ENCODE measurements around the gene IL3.

IL3 gene

DNA sequence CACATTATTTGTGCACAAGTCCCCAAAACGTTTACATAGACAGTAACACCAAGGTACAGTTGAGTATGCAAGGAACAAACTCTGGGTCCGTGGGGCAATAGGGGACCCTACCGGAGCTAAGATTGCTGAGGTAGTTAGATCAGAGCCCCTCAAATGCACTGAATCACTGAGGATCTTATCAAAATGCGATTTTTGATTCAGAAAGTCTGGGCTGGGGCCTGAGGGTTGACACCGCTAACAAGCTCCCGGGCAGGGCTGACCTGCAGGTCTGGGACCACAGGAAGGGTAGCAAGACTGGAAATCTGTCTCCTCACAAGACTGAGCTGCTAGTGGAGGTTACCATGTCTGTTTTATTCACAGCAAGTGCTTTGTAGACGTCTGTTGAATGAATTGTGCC is 1.8 kb upstream of the IL3 start:
- H3K27ac ChIP-seq (ENCODE audit: low read depth, low read length), result no peak overlapping the region
- H3K36me3 ChIP-seq (ENCODE audit: insufficient read depth, low read length), result no peaks in the 10 kb centered on the region
- H3K79me2 ChIP-seq (ENCODE audit: control insufficient read depth, insufficient read depth, low read length, unreplicated experiment), result no peaks in the 10 kb centered on the region
- H2AFZ ChIP-seq (ENCODE audit: low read length, unreplicated experiment), result no peak overlapping the region
- H3K4me1 ChIP-seq (ENCODE audit: control insufficient read depth, insufficient read depth, low read length, unreplicated experiment), result no peaks in the 10 kb centered on the region
- no peak overlapping the region for H3K4me3 ChIP-seq (ENCODE audit: low read depth, low read length)
- H3K27me3 ChIP-seq (ENCODE audit: insufficient read depth, low read length), result no peaks in the 10 kb centered on the region

DNA sequence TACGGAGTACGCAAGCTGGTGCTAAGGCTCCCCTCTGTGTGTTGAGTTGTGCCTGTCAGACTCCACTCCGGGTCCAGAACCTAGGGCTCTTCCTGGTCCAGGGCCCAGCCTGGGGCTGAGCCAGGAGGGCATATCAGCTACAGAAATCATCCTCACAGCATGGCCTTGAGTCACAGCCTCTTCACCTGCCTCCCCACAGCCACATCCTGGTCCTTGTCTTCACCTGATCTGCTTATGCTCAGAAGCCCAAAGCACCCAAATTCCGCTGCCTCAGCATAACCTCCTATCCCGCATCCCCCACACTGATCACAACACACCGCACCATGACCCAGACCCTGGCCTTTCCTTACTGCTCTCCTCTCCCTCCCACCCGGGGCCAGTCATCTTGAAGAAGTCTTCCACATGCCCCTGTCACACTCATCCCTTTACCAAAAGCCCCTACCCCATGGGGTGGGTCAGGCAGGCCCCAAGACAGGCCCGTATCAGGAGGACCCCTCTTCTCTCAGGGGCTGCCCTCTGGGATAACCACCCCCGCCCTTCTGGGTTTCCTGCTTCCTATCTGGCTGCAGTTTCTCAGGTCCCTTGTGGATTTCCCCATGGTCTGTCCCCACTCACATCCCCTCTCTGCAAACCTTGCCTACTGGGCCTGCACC is 1.3 kb upstream of the IL3 start:
- Histone ChIP-seq H3K79me2 (ENCODE audit: control insufficient read depth, insufficient read depth, low read length, unreplicated experiment) (no peaks in the 10 kb centered on the region), H3K4me3 (ENCODE audit: low read depth, low read length) (no peak overlapping the region), H3K27ac (ENCODE audit: low read depth, low read length) (no peak overlapping the region), H3K27me3 (ENCODE audit: insufficient read depth, low read length) (no peaks in the 10 kb centered on the region), H3K36me3 (ENCODE audit: insufficient read depth, low read length) (no peaks in the 10 kb centered on the region), H2AFZ (ENCODE audit: low read length, unreplicated experiment) (no peak overlapping the region), H3K4me1 (ENCODE audit: control insufficient read depth, insufficient read depth, low read length, unreplicated experiment) (no peaks in the 10 kb centered on the region)

DNA sequence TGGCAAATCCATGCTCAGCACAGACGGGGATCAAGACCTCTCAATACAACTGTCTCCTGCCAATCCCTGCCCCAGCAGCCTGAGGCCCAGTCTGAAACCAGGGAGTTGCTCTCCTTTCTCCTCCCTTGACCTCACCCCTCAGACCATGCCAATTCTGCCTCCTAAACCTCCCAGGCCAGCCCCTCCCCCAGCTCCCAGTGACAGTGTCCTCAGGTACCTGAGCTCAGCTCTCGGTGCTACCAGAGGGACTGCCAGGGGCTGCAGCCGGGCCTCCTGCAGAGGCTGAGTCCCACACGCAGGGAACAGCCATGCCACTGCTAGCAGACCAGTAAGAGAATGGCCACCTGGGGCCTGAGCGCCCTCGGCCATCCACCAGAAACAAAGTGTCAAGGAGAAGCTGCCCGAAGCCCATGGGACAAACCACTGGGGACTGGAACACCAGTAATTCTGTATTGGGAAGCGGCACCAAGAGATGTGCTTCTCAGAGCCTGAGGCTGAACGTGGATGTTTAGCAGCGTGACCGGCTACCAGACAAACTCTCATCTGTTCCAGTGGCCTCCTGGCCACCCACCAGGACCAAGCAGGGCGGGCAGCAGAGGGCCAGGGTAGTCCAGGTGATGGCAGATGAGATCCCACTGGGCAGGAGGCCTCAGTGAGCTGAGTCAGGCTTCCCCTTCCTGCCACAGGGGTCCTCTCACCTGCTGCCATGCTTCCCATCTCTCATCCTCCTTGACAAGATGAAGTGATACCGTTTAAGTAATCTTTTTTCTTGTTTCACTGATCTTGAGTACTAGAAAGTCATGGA is 557 bp upstream of the IL3 start:
- Histone ChIP-seq H3K36me3 (ENCODE audit: insufficient read depth, low read length) (no peaks in the 10 kb centered on the region), H3K27ac (ENCODE audit: low read depth, low read length) (no peak overlapping the region), H3K79me2 (ENCODE audit: control insufficient read depth, insufficient read depth, low read length, unreplicated experiment) (no peaks in the 10 kb centered on the region), H3K4me1 (ENCODE audit: control insufficient read depth, insufficient read depth, low read length, unreplicated experiment) (peaks cover 2% of the 10 kb centered on the region), H3K27me3 (ENCODE audit: insufficient read depth, low read length) (no peaks in the 10 kb centered on the region), H3K4me3 (ENCODE audit: low read depth, low read length) (no peak overlapping the region), H2AFZ (ENCODE audit: low read length, unreplicated experiment) (no peak overlapping the region)

DNA sequence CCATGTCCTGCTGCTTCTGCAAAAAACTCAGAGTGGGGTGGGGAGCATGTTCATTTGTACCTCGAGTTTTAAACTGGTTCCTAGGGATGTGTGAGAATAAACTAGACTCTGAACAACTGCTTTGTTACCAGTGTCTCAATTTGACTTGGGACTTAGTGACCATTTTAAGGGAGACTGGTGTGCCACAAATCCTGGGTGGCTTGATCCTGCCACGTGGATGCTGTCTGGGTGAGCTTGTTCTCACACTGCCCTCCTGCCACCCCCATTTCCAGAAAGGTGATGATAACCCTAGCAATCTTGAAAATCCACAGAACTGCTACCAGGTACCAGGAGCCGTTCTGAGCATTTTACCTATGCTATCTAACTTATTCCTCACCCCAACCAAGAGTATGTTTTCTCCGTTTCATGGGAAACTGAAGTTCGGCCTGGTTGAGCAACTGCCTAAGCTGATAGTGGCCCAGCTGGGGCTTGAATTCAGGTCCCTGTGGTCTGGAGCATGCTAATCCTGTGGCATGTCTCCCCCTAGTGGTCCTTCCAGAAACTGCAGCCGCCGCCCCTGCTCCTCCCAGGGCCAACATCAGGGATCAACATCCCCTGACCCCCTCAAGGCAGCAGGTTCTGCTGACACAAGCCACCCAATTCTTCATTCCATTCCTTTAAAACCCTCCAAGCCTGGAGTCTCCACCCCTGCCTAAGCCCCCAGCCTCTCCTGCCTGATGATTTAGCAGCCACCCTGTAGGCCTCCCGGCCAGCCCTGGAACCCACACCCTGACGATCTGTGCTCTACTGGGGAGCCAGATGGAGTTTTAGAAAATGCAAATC is 2.8 kb downstream of the IL3 start:
- no peak overlapping the region for H3K27ac ChIP-seq (ENCODE audit: low read depth, low read length)

DNA sequence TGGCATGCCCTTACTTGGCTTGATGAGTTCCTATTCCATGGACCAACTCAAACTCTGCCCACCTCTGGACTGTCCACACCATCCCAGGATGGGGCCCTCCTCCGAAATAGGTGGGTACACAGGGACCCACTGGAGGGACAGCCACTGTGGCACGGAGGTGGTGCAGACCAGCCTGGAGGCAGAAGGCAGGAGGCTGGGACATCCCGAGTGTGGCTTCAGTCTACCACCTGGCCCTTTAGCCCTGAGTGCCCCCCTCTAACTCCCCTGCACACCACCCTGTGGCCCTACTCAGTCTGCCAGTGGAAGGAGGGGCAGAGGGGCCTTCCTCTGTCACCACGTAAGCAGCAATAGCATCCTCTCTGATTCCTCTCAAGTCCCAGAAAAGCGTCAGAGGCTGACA is 3.7 kb downstream of the IL3 start:
- no peak overlapping the region for H3K27ac ChIP-seq (ENCODE audit: low read depth, low read length)
- no peak overlapping the region for H2AFZ ChIP-seq (ENCODE audit: low read length, unreplicated experiment)
- no peaks in the 10 kb centered on the region for H3K36me3 ChIP-seq (ENCODE audit: insufficient read depth, low read length)
- no peaks in the 10 kb centered on the region for H3K27me3 ChIP-seq (ENCODE audit: insufficient read depth, low read length)
- no peaks in the 10 kb centered on the region for H3K79me2 ChIP-seq (ENCODE audit: control insufficient read depth, insufficient read depth, low read length, unreplicated experiment)
- peaks cover 5% of the 10 kb centered on the region for H3K4me1 ChIP-seq (ENCODE audit: control insufficient read depth, insufficient read depth, low read length, unreplicated experiment)
- no peak overlapping the region for H3K4me3 ChIP-seq (ENCODE audit: low read depth, low read length)

More for the DNA sequence above, 2.8 kb downstream of the IL3 start:
- H3K4me3 ChIP-seq (ENCODE audit: low read depth, low read length), result no peak overlapping the region
- H3K4me1 ChIP-seq (ENCODE audit: control insufficient read depth, insufficient read depth, low read length, unreplicated experiment), result peaks cover 5% of the 10 kb centered on the region
- H2AFZ ChIP-seq (ENCODE audit: low read length, unreplicated experiment), result peak overlapping the region; percentile 39
- no peaks in the 10 kb centered on the region for H3K79me2 ChIP-seq (ENCODE audit: control insufficient read depth, insufficient read depth, low read length, unreplicated experiment)
- H3K36me3 ChIP-seq (ENCODE audit: insufficient read depth, low read length), result no peaks in the 10 kb centered on the region
- H3K27me3 ChIP-seq (ENCODE audit: insufficient read depth, low read length), result no peaks in the 10 kb centered on the region

DNA sequence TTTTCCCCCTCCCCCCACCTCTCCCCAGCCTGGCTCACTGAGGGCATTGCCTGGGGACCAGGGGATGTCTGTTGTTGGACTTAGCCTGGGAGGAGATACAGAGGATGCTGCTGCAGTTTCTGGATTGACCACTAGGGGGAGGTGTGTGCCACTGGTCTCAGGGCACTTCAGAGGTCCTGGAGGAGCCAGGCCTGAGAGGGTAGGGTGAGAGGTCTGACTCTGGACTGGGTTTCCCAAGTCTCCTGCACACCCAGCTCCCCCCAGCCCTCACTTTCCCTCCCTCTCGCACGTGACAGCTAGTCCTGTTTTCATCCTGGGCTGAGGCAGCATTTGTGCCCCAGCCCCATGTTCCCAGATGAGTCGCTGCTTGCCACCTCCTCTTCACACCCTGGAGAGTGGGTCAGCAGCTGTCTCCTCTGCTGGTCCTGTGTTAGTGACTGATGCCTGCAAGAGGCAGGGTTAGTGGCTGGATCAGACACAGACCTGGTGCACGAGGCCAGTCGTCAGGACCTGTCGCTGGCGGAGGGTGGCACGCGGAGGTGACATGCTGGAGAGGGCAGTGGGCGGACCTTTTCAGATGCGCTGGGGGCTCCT is 4.4 kb downstream of the IL3 start:
- H3K4me3 ChIP-seq (ENCODE audit: low read depth, low read length), result no peak overlapping the region
- peaks cover 5% of the 10 kb centered on the region for H3K4me1 ChIP-seq (ENCODE audit: control insufficient read depth, insufficient read depth, low read length, unreplicated experiment)
- no peaks in the 10 kb centered on the region for H3K36me3 ChIP-seq (ENCODE audit: insufficient read depth, low read length)
- no peaks in the 10 kb centered on the region for H3K79me2 ChIP-seq (ENCODE audit: control insufficient read depth, insufficient read depth, low read length, unreplicated experiment)
- no peak overlapping the region for H2AFZ ChIP-seq (ENCODE audit: low read length, unreplicated experiment)
- H3K27ac ChIP-seq (ENCODE audit: low read depth, low read length), result no peak overlapping the region
- H3K27me3 ChIP-seq (ENCODE audit: insufficient read depth, low read length), result no peaks in the 10 kb centered on the region

DNA sequence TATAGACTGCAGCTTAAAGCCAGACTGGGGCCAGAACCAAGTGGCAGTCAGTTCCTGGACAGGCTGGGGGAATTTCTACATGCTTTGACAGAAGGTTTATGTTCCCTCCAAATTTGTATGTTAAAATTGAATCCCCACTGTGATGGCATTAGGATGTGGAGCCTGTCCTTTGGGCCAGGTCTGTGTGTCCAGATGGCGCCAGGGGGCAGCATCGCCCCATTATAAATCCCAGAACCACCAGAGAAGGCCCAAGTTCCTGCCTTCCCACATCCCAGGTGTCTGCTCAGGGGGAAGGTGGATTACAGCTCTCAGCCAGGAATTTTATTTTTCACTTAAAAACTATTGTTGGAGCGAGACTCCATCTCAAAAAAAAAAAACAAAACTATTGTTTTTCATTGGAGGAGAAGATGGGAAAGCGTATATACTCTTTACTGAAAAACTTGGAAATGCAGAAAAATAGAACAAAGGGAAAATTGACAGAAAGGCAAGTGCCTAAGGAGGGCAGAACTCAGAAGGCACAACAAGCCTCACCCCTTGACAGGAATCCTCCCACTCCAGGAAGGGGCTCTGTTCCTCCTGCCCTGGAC is 5.0 kb downstream of the IL3 start:
- no peak overlapping the region for H3K4me3 ChIP-seq (ENCODE audit: low read depth, low read length)

DNA sequence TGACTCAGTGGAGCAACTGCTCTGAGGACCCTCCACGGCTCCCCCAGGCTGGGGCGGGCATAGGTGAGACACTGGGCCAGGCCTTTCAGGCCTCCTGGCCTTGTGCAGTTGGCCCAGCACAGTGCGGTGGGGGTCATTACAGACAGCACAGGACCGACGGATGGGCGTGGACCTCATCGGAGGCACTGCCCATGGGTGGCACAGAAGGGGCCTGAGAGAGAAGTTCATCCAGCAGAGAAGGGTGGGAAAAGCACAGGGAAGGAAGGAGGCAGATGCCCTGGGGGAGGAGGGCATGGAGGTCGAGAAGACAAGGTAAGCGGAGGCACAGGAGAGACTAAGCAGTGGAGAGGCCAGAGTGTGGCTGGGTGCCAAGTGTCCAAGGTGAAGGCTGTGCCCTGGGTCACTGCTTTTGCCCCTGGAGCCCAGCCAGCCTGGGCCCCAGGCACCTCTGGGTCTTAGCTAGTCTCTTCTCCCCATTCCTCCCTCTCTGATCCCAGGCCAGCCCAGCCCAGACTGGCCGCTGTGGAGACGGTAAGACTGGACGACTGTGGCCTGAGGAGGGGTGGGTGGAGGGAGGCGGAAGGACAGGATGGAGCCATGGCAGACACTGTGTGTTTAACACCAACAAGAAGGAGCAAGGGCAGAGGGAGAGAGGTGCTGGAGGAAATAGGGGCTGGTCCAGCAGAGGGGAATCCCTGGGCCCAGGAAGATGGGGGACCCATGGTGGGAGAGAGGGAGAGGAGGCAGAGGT is 5.7 kb downstream of the IL3 start:
- no peak overlapping the region for H2AFZ ChIP-seq (ENCODE audit: low read length, unreplicated experiment)
- H3K27me3 ChIP-seq (ENCODE audit: insufficient read depth, low read length), result no peaks in the 10 kb centered on the region
- no peak overlapping the region for H3K27ac ChIP-seq (ENCODE audit: low read depth, low read length)
- no peak overlapping the region for H3K4me3 ChIP-seq (ENCODE audit: low read depth, low read length)
- H3K79me2 ChIP-seq (ENCODE audit: control insufficient read depth, insufficient read depth, low read length, unreplicated experiment), result no peaks in the 10 kb centered on the region
- H3K4me1 ChIP-seq (ENCODE audit: control insufficient read depth, insufficient read depth, low read length, unreplicated experiment), result peaks cover 5% of the 10 kb centered on the region
- no peaks in the 10 kb centered on the region for H3K36me3 ChIP-seq (ENCODE audit: insufficient read depth, low read length)

More for the DNA sequence above, 5.0 kb downstream of the IL3 start:
- no peaks in the 10 kb centered on the region for H3K27me3 ChIP-seq (ENCODE audit: insufficient read depth, low read length)
- no peaks in the 10 kb centered on the region for H3K79me2 ChIP-seq (ENCODE audit: control insufficient read depth, insufficient read depth, low read length, unreplicated experiment)
- peaks cover 5% of the 10 kb centered on the region for H3K4me1 ChIP-seq (ENCODE audit: control insufficient read depth, insufficient read depth, low read length, unreplicated experiment)
- H2AFZ ChIP-seq (ENCODE audit: low read length, unreplicated experiment), result no peak overlapping the region
- H3K27ac ChIP-seq (ENCODE audit: low read depth, low read length), result no peak overlapping the region
- no peaks in the 10 kb centered on the region for H3K36me3 ChIP-seq (ENCODE audit: insufficient read depth, low read length)

DNA sequence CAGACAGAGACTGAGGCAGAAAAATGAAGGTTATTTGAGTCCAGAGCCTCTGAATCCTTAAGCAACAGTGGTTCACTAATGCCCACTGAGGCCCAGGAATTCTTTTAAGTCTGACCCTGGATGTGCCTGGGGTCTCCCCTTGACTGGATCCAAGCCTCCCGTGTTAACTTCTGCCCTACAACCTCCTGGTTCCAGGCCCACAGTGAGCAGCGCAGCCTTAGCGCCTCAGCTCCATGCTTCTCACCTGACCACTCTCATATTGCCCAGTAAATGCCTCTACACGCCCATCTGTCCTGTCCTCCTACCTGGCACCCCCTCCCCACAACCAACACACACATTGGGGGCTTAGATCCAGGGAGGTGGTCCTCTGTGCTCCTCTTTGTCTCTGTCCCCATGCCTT is 6.4 kb downstream of the IL3 start:
- H3K27me3 ChIP-seq (ENCODE audit: insufficient read depth, low read length), result no peaks in the 10 kb centered on the region
- H3K27ac ChIP-seq (ENCODE audit: low read depth, low read length), result no peak overlapping the region
- H3K4me1 ChIP-seq (ENCODE audit: control insufficient read depth, insufficient read depth, low read length, unreplicated experiment), result peaks cover 5% of the 10 kb centered on the region
- H2AFZ ChIP-seq (ENCODE audit: low read length, unreplicated experiment), result no peak overlapping the region
- H3K36me3 ChIP-seq (ENCODE audit: insufficient read depth, low read length), result no peaks in the 10 kb centered on the region
- no peak overlapping the region for H3K4me3 ChIP-seq (ENCODE audit: low read depth, low read length)
- H3K79me2 ChIP-seq (ENCODE audit: control insufficient read depth, insufficient read depth, low read length, unreplicated experiment), result no peaks in the 10 kb centered on the region

DNA sequence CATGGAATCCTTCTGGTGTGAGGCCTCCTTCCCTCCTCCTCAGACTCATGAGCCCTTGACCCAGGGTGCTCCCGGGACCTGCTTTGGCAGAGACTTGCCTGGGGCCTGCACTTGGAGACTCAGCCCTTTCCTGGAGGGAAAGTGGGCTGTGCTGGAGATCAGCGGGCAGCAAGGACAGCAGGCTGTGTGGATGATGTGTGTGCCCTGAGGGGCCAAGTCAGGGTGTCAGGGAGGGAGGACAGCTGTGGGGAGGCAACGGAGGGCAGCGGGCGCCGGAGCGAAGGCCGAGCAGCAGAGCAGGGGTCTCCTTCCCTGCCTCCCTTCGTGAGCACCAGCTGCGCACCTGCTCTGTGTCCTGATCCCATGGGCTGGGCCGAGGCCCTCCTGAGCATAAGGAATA is 7.0 kb downstream of the IL3 start:
- Histone ChIP-seq H3K79me2 (ENCODE audit: control insufficient read depth, insufficient read depth, low read length, unreplicated experiment) (no peaks in the 10 kb centered on the region), H3K27me3 (ENCODE audit: insufficient read depth, low read length) (no peaks in the 10 kb centered on the region), H3K4me1 (ENCODE audit: control insufficient read depth, insufficient read depth, low read length, unreplicated experiment) (peaks cover 5% of the 10 kb centered on the region), H3K27ac (ENCODE audit: low read depth, low read length) (no peak overlapping the region), H3K4me3 (ENCODE audit: low read depth, low read length) (no peak overlapping the region), H2AFZ (ENCODE audit: low read length, unreplicated experiment) (no peak overlapping the region), H3K36me3 (ENCODE audit: insufficient read depth, low read length) (no peaks in the 10 kb centered on the region)

Data from ACC112 (cell line).